ENCODE measurements around the gene CCDC186.

Gene CCDC186

DNA sequence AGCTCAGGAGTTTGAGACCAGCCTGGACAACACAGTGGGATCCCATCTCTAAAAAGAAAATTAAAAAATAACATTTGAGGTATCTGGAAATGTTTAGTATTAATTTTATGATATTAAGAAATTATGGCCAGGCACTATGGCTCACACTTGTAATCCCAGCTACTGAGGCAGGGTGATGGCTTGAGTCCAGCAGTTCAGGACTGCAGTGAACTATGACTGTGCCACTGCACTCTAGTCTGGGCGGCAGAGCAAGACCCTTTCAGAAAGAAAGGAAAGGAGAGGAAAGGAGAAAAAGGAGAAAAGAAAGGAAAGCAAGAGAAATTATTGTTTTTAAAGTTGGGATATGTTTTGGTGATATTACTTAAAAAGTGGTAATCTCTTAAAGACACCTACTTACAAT is 2.5 kb upstream of the CCDC186 start:
- H3K9me2 ChIP-seq (replicated peaks; ENCODE audit: control insufficient read depth, low read length) = no peaks in the 10 kb centered on the region
- H3K27me3 ChIP-seq (ENCODE audit: control insufficient read depth, low read length) = peaks cover 15% of the 10 kb centered on the region
- no peak overlapping the region for H3K4me2 ChIP-seq (ENCODE audit: low read length)
- H3K4me1 ChIP-seq (ENCODE audit: control insufficient read depth, low read length) = peaks cover 23% of the 10 kb centered on the region
- no peak overlapping the region for H3K4me3 ChIP-seq (ENCODE audit: low read length)
- TF ChIP-seq EZH2phosphoT487 (IDR thresholded peaks at IDR 0.05; ENCODE audit: borderline replicate concordance, low read length) = no peak
- TF ChIP-seq, protein P1, sequence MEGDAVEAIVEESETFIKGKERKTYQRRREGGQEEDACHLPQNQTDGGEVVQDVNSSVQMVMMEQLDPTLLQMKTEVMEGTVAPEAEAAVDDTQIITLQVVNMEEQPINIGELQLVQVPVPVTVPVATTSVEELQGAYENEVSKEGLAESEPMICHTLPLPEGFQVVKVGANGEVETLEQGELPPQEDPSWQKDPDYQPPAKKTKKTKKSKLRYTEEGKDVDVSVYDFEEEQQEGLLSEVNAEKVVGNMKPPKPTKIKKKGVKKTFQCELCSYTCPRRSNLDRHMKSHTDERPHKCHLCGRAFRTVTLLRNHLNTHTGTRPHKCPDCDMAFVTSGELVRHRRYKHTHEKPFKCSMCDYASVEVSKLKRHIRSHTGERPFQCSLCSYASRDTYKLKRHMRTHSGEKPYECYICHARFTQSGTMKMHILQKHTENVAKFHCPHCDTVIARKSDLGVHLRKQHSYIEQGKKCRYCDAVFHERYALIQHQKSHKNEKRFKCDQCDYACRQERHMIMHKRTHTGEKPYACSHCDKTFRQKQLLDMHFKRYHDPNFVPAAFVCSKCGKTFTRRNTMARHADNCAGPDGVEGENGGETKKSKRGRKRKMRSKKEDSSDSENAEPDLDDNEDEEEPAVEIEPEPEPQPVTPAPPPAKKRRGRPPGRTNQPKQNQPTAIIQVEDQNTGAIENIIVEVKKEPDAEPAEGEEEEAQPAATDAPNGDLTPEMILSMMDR (IDR thresholded peaks at IDR 0.05; ENCODE audit: low read depth, low read length, poor library complexity, severe bottlenecking) = no peak
- no peaks in the 10 kb centered on the region for H3K36me3 ChIP-seq (ENCODE audit: control insufficient read depth, low read length)
- no peaks in the 10 kb centered on the region for H3F3A ChIP-seq (ENCODE audit: control insufficient read depth, insufficient read depth)
- H3K27ac ChIP-seq (ENCODE audit: low read depth, low read length) = no peak overlapping the region
- peaks cover 23% of the 10 kb centered on the region for H3K79me2 ChIP-seq (ENCODE audit: control insufficient read depth, low read length)
- H4K20me1 ChIP-seq (ENCODE audit: control insufficient read depth, insufficient read depth, low read depth, low read length) = no peaks in the 10 kb centered on the region
- no peaks in the 10 kb centered on the region for H3K9me3 ChIP-seq (ENCODE audit: control insufficient read depth, insufficient read depth, low read length)

DNA sequence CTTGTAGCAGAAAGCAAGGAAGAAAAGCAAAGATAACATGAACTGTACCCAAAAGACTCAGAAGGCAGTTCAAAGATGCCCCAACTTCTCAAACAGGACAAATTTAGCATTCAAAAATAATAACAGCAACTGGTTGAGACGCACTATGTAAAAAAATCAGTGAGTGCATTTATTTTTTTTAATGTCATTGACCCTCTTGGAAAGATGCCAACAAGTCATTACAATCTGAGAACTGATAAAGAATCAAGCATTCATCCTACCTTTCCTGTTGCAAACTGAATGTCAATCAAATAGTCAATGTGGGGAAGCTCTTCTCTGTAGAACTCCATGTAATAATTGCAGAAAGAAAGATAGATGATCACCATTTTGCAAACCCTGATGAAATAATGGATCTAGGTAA is 1.7 kb upstream of the CCDC186 start:
- H3K27ac ChIP-seq (ENCODE audit: low read depth, low read length) = no peak overlapping the region
- H3F3A ChIP-seq (ENCODE audit: control insufficient read depth, insufficient read depth) = no peaks in the 10 kb centered on the region
- peaks cover 23% of the 10 kb centered on the region for H3K4me1 ChIP-seq (ENCODE audit: control insufficient read depth, low read length)
- peaks cover 25% of the 10 kb centered on the region for H3K79me2 ChIP-seq (ENCODE audit: control insufficient read depth, low read length)
- H3K4me3 ChIP-seq (ENCODE audit: low read length) = no peak overlapping the region
- H3K9me3 ChIP-seq (ENCODE audit: control insufficient read depth, insufficient read depth, low read length) = no peaks in the 10 kb centered on the region
- TF ChIP-seq, protein P1 (IDR thresholded peaks at IDR 0.05; ENCODE audit: low read depth, low read length, poor library complexity, severe bottlenecking) = no peak
- TF ChIP-seq EZH2phosphoT487 (IDR thresholded peaks at IDR 0.05; ENCODE audit: borderline replicate concordance, low read length) = no peak
- H3K9me2 ChIP-seq (replicated peaks; ENCODE audit: control insufficient read depth, low read length) = no peaks in the 10 kb centered on the region
- H3K36me3 ChIP-seq (ENCODE audit: control insufficient read depth, low read length) = no peaks in the 10 kb centered on the region
- no peaks in the 10 kb centered on the region for H4K20me1 ChIP-seq (ENCODE audit: control insufficient read depth, insufficient read depth, low read depth, low read length)
- peaks cover 15% of the 10 kb centered on the region for H3K27me3 ChIP-seq (ENCODE audit: control insufficient read depth, low read length)
- no peak overlapping the region for H3K4me2 ChIP-seq (ENCODE audit: low read length)

DNA sequence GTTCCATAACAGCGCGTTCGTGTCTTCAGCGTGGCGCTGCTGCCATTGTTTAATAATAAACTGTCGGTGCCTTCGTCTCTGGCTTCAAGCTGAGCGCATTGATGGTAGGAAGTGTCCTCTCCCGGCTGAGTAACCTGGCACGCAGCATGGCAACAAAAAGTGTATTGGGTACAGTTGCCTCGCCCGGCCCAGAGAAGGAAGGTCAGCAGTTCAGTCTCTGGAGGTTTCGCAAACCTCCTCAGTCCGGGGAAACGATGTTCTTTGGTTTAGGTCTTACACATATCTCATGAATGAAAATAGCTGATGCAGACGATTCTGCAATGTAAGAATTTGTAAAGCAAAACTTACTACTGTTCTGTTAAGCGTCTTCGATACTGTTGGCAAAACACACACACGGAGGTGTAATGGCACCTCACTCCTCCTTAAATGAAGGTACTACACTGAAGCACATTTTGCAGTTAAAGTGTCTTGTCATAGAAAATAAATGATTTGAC is 739 bp upstream of the CCDC186 start:
- Histone ChIP-seq H3K79me2 (ENCODE audit: control insufficient read depth, low read length) (peaks cover 28% of the 10 kb centered on the region), H3F3A (ENCODE audit: control insufficient read depth, insufficient read depth) (no peaks in the 10 kb centered on the region), H3K9me3 (ENCODE audit: control insufficient read depth, insufficient read depth, low read length) (no peaks in the 10 kb centered on the region), H3K36me3 (ENCODE audit: control insufficient read depth, low read length) (no peaks in the 10 kb centered on the region), H3K4me3 (ENCODE audit: low read length) (peak overlapping the region; percentile 99), H3K9me2 (replicated peaks; ENCODE audit: control insufficient read depth, low read length) (no peaks in the 10 kb centered on the region), H3K27ac (ENCODE audit: low read depth, low read length) (no peak overlapping the region), H4K20me1 (ENCODE audit: control insufficient read depth, insufficient read depth, low read depth, low read length) (no peaks in the 10 kb centered on the region), H3K4me2 (ENCODE audit: low read length) (peak overlapping the region; percentile 97), H3K27me3 (ENCODE audit: control insufficient read depth, low read length) (peaks cover 15% of the 10 kb centered on the region), H3K4me1 (ENCODE audit: control insufficient read depth, low read length) (peaks cover 23% of the 10 kb centered on the region)
- TF ChIP-seq, protein P1 (IDR thresholded peaks at IDR 0.05; ENCODE audit: low read depth, low read length, poor library complexity, severe bottlenecking) = no peak
- peak; percentile 72; the same call in 1 of the 2 replicates for TF ChIP-seq EZH2phosphoT487 (IDR thresholded peaks at IDR 0.05; ENCODE audit: borderline replicate concordance, low read length)
